Sigmoid colon (tissue), 7 donors: ENCODE results near the gene MDP1. TPM values are rescaled to one million over a fixed set of nuclear protein-coding genes. Genes with fewer than 3 reads are reported as not detected.

Source experiments
- DNase-seq: peaks from one replicate; pipeline ENCODE4 v3.0.0-alpha.2; 2019
- H3K27ac ChIP-seq, 4 donors: fragments of 200-600 bp; sonication (generic); one replicate each; pipeline ENCODE4 v1.5.1; 2016 to 2019; ENCODE audit warnings: mild to moderate bottlenecking in 1 of 4
- H3K27me3 ChIP-seq, 3 donors: fragments of 200-600 bp; sonication (generic); one replicate each; pipeline ENCODE4 v1.5.1; 2019; ENCODE audit warnings: mild to moderate bottlenecking in 1 of 3
- H3K36me3 ChIP-seq, 4 donors: fragments of 200-600 bp; sonication (generic); one replicate each; pipeline ENCODE4 v1.5.1; 2016 to 2019
- H3K4me1 ChIP-seq, 4 donors: fragments of 200-600 bp; sonication (generic); one replicate each; pipeline ENCODE4 v1.5.1; 2017 to 2019
- H3K4me3 ChIP-seq, 4 donors: fragments of 200-600 bp; sonication (generic); one replicate each; pipeline ENCODE4 v1.5.1; 2017 to 2019; ENCODE audit warnings: mild to moderate bottlenecking in 2 of 4, moderate library complexity in 1 of 4
- H3K9me3 ChIP-seq, 4 donors: fragments of 200-600 bp in 3 of 4; sonication (generic) in 3 of 4; one replicate each; pipeline versions ENCODE4 v1.5.1 to v1.6.1; 2013 to 2019
- EP300 ChIP-seq, 4 donors: sonication (generic); formaldehyde crosslinking; IDR thresholded peaks; one replicate each; pipeline ENCODE4 v1.6.1; 2017; ENCODE audit warnings: antibody characterized with exemption in 4 of 4
- POLR2A ChIP-seq, 2 donors: fragments of 450-650 bp; IDR thresholded peaks; one replicate each; pipeline ENCODE4 v1.6.1; 2016; ENCODE audit warnings: antibody characterized with exemption in 2 of 2, mild to moderate bottlenecking in 2 of 2, moderate library complexity in 2 of 2
- POLR2AphosphoS5 ChIP-seq, 4 donors: sonication (generic); formaldehyde crosslinking; IDR thresholded peaks; one replicate each; pipeline ENCODE4 v1.6.1; 2017; ENCODE audit warnings: antibody characterized with exemption in 4 of 4
- WGBS, 2 donors: extraction: QIAGEN DNeasy Blood & Tissue Kit; methylation state at CpG; one replicate each; pipeline ENCODE4 v1.1.7; 2013; 5-methylcytosine and 5-hydroxymethylcytosine counted together
- intact Hi-C: fragments of 100-400 bp; cut with DNase I; formaldehyde crosslinking; loops from one replicate; pipeline ENCODE4 v1.15.1; 2023
- polyA plus RNA-seq, 3 donors: library from polyadenylated mRNA; stranded (reverse); fragments of 200-250 nt; gene quantifications; one replicate each; pipeline ENCODE4 v1.2.3, GENCODE V29; 2013
- total RNA-seq, 4 donors: library from RNA; depleted of rRNA; stranded (reverse); fragments of >200 nt; gene quantifications; one replicate each; pipeline ENCODE4 v1.1.0, GENCODE V29; 2016
- TF ChIP-seq, protein P1 (sequence below), 4 experiments: fragments of 450-650 bp in 3 of 4; fragments of 200-600 bp in 1 of 4; IDR thresholded peaks; one replicate each; pipeline ENCODE4 v1.5.1; 2016 to 2019; ENCODE audit warnings: antibody characterized with exemption in 4 of 4, mild to moderate bottlenecking in 3 of 4, moderate library complexity in 2 of 4
- donor health status: healthy with polysubstance abuse.
- donor health status: Bipolar disorder and iron deficiency.
- donor health status: healthy.

Gene MDP1
- total and polyA plus RNA-seq, 7 donors = 15.1 to 34.2 (median 28.8) TPM

GRCh38 chr14:24212924-24213865 lies 2.7 kb downstream of the MDP1 start, which contains the start of gene CHMP4A:
TSS of gene CHMP4A (minus strand) at chr14:24213488. CDS start at chr14:24213439, 49 bp downstream.
- DNase-seq = peak; percentile 99
- TF ChIP-seq POLR2AphosphoS5 (IDR thresholded peaks at IDR 0.05) (peak; percentile 98 to 99 (median 99)), POLR2A (IDR thresholded peaks at IDR 0.05) (peak; percentile 94 to 97), EP300 (IDR thresholded peaks at IDR 0.05) (no peak)
- TF ChIP-seq, protein P1, sequence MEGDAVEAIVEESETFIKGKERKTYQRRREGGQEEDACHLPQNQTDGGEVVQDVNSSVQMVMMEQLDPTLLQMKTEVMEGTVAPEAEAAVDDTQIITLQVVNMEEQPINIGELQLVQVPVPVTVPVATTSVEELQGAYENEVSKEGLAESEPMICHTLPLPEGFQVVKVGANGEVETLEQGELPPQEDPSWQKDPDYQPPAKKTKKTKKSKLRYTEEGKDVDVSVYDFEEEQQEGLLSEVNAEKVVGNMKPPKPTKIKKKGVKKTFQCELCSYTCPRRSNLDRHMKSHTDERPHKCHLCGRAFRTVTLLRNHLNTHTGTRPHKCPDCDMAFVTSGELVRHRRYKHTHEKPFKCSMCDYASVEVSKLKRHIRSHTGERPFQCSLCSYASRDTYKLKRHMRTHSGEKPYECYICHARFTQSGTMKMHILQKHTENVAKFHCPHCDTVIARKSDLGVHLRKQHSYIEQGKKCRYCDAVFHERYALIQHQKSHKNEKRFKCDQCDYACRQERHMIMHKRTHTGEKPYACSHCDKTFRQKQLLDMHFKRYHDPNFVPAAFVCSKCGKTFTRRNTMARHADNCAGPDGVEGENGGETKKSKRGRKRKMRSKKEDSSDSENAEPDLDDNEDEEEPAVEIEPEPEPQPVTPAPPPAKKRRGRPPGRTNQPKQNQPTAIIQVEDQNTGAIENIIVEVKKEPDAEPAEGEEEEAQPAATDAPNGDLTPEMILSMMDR (IDR thresholded peaks at IDR 0.05) = no peak
- Histone ChIP-seq H3K4me3 (peak within 1 kb of the TSS; percentile 58 to 73 (median 69)), H3K27me3 (no peaks in the 10 kb centered on the region), H3K4me1 (peaks cover 0 to 45% (median 34%) of the 10 kb centered on the region in 4 donors), H3K36me3 (peaks cover 5 to 43% (median 15%) of the 10 kb centered on the region in 4 donors), H3K27ac (peak within 1 kb of the TSS; percentile 91 to 97 (median 92)), H3K9me3 (no peaks in the 10 kb centered on the region)
- intact Hi-C loops = loop anchor here (2.0 kb wide), 1 partner anchor 18 kb away; the partner anchor contains the start of gene TM9SF1
- WGBS, 2 donors = 0 to 1% methylated on average over 53 of the region's 53 CpGs

GRCh38 chr14:24211311-24211710 lies 4.6 kb downstream of the MDP1 start:
- H3K9me3 ChIP-seq = no peaks in the 10 kb centered on the region
- TF ChIP-seq POLR2AphosphoS5 (IDR thresholded peaks at IDR 0.05) = no peak
- DNase-seq = peak; percentile 47
- no peak overlapping the region for H3K27ac ChIP-seq
- H3K27me3 ChIP-seq = no peaks in the 10 kb centered on the region
- peaks cover 5 to 54% (median 16%) of the 10 kb centered on the region in 4 donors for H3K36me3 ChIP-seq
- H3K4me3 ChIP-seq = no peak overlapping the region
- 94 to 96% methylated on average over 6 of the region's 6 CpGs for WGBS, 2 donors
- H3K4me1 ChIP-seq = peaks cover 0 to 42% (median 32%) of the 10 kb centered on the region in 4 donors
- intact Hi-C loops = no loop called here

- H3K36me3 ChIP-seq = peaks cover 5 to 81% (median 19%) of the 10 kb centered on the region in 4 donors
- no peak overlapping the region for H3K4me3 ChIP-seq
- intact Hi-C loops = no loop called here
- no peaks in the 10 kb centered on the region for H3K27me3 ChIP-seq
- H3K27ac ChIP-seq = no peak overlapping the region
- 99% methylated on average over 2 of the region's 2 CpGs for WGBS, 2 donors
- no peaks in the 10 kb centered on the region for H3K9me3 ChIP-seq
- DNase-seq = peak; percentile 21
- H3K4me1 ChIP-seq = peaks cover 0 to 19% (median 10%) of the 10 kb centered on the region in 4 donors
- no peak for TF ChIP-seq POLR2A (IDR thresholded peaks at IDR 0.05)
- TF ChIP-seq, protein P1 (IDR thresholded peaks at IDR 0.05) = no peak
- TF ChIP-seq EP300 (IDR thresholded peaks at IDR 0.05) = no peak
- no peak for TF ChIP-seq POLR2AphosphoS5 (IDR thresholded peaks at IDR 0.05)
These were observed 8.2 kb downstream of the MDP1 start for GRCh38 chr14:24207625-24208024.

GRCh38 chr14:24207104-24207551 lies 8.7 kb downstream of the MDP1 start:
- peaks cover 0 to 14% (median 5%) of the 10 kb centered on the region in 4 donors for H3K4me1 ChIP-seq
- no peak overlapping the region for H3K27ac ChIP-seq
- peaks cover 5 to 86% (median 19%) of the 10 kb centered on the region in 4 donors for H3K36me3 ChIP-seq
- intact Hi-C loops = no loop called here
- WGBS, 2 donors = 75 to 95% methylated on average over 5 of the region's 5 CpGs
- no peaks in the 10 kb centered on the region for H3K9me3 ChIP-seq
- peak; percentile 10 for DNase-seq
- no peaks in the 10 kb centered on the region for H3K27me3 ChIP-seq
- TF ChIP-seq EP300 (IDR thresholded peaks at IDR 0.05) (no peak), POLR2AphosphoS5 (IDR thresholded peaks at IDR 0.05) (no peak), POLR2A (IDR thresholded peaks at IDR 0.05) (no peak)
- TF ChIP-seq, protein P1 (IDR thresholded peaks at IDR 0.05) = no peak
- H3K4me3 ChIP-seq = no peak overlapping the region
